GM19452 (cell line): ENCODE results near the gene TGFBR1.
A peak's percentile ranks its signal among the peaks of the same experiment; 100 is the strongest.

ENCODE experiments used
- ATAC-seq: cut with Tn5 transposase; IDR thresholded peaks from one replicate; pipeline ENCODE4 v1.9.1; 2021; ENCODE audit not compliant: unreplicated experiment

Gene TGFBR1

GRCh38 chr9:99105152-99106043, 485 bp downstream of the TGFBR1 start:
- ATAC-seq, result peak; percentile 49

GRCh38 chr9:99106044-99106375, 1.1 kb downstream of the TGFBR1 start:
- ATAC-seq, result no peak

GRCh38 chr9:99107421-99107820, 2.5 kb downstream of the TGFBR1 start:
- ATAC-seq, result no peak

GRCh38 chr9:99108131-99108530, 3.2 kb downstream of the TGFBR1 start:
- ATAC-seq, result no peak

- ATAC-seq, result no peak
Observed at GRCh38 chr9:99109522-99109921, 4.6 kb downstream of the TGFBR1 start.

GRCh38 chr9:99112750-99113413, 8.0 kb downstream of the TGFBR1 start:
- no peak for ATAC-seq

GRCh38 chr9:99113414-99114048, 8.6 kb downstream of the TGFBR1 start:
- ATAC-seq, result no peak

- ATAC-seq, result no peak
Observed at GRCh38 chr9:99114049-99114440, 9.1 kb downstream of the TGFBR1 start.

- ATAC-seq, result no peak
Observed at GRCh38 chr9:99114846-99115500, 10.1 kb downstream of the TGFBR1 start.

- no peak for ATAC-seq
Observed at GRCh38 chr9:99116003-99116411, 11.1 kb downstream of the TGFBR1 start.

- peak; percentile 98 for ATAC-seq
Observed at GRCh38 chr9:99118782-99119466, 14.0 kb downstream of the TGFBR1 start.

GRCh38 chr9:99119976-99120655, 15.2 kb downstream of the TGFBR1 start:
- ATAC-seq, result no peak

GRCh38 chr9:99121604-99122003, 16.7 kb downstream of the TGFBR1 start:
- no peak for ATAC-seq

GRCh38 chr9:99124534-99125255, 19.8 kb downstream of the TGFBR1 start:
- ATAC-seq, result no peak

- ATAC-seq, result no peak
Observed at GRCh38 chr9:99125446-99125845, 20.5 kb downstream of the TGFBR1 start.

- ATAC-seq, result no peak
Observed at GRCh38 chr9:99126312-99126711, 21.4 kb downstream of the TGFBR1 start.

- ATAC-seq, result no peak
Observed at GRCh38 chr9:99127356-99128132, 22.6 kb downstream of the TGFBR1 start.

GRCh38 chr9:99128133-99128406, 23.2 kb downstream of the TGFBR1 start:
- ATAC-seq, result no peak

- no peak for ATAC-seq
Observed at GRCh38 chr9:99129091-99129490, 24.2 kb downstream of the TGFBR1 start.
